Right forelimb (tissue), 1 donor: Measurements from ENCODE around the gene HBQ1.
"Not testable (repeated sequence)": the region's sequence is repeated elsewhere in the genome, so short reads cannot be mapped to it uniquely, and the experiment has no call there.

Experiments
- DNase-seq: peaks from one replicate; pipeline ENCODE4 v3.0.0-alpha.2; 2018

The HBQ1 gene

GRCh38 chr16:180101-180675 lies at the start of gene HBQ1:
Gene HBQ1 (plus strand): TSS chr16:180459. CDS start chr16:180487, 28 bp downstream.
- DNase-seq, result peak; percentile 63

DNA sequence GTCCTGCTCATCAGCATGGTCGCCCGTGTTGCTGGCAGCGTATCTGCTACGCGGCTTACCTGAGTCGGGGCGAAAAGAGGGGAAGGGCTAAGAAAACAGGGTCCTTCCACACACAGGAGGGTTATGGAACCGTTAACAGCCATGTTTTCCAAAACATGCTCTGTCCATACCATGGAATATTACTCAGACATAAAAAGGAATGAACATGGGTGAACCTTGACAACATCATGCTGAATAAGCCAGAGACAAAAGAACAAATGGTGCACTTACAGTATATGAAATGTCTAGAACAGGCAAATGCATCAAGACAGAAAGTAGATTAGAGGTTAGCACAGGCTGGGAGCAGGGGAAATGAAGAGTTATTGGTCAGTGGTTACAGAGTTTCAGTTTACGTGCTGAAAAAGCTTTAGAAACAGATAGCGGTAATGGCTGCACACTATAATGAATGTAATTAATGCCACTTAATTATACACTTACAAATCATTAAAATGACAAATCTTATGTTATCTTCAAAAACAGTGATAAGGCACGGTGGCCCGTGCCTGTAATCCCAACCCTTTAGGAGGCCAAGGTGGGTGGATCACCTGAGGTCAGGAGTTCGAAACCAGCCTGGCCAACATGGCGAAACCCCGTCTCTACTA lies 49.6 kb upstream of the HBQ1 start:
- DNase-seq, result no peak

- no peak for DNase-seq
Measured at GRCh38 chr16:132120-132519, 48.1 kb upstream of the HBQ1 start.

DNA sequence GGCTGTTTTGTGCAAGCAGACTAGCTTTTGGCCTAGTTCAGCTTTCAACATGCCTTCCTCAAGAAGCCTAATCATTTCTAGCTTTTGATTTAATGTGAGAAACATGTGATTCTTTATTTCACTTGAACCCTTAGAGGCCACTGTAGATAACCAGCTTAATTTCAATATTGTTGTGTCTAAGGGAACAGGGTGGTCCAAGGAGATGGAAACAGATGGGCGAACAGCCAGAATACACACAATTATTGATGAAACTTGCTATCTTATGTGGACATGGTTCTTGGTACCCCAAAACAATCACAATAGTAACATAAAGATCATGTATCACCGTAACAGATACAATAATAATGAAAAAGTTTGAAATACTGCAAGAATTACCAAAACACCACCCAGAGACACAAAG lies 46.5 kb upstream of the HBQ1 start:
- no peak for DNase-seq

- DNase-seq, result peak; percentile 68
Measured at GRCh38 chr16:138049-138417, 42.2 kb upstream of the HBQ1 start.

- no peak for DNase-seq
Measured at GRCh38 chr16:140175-140857, 39.9 kb upstream of the HBQ1 start.

DNA sequence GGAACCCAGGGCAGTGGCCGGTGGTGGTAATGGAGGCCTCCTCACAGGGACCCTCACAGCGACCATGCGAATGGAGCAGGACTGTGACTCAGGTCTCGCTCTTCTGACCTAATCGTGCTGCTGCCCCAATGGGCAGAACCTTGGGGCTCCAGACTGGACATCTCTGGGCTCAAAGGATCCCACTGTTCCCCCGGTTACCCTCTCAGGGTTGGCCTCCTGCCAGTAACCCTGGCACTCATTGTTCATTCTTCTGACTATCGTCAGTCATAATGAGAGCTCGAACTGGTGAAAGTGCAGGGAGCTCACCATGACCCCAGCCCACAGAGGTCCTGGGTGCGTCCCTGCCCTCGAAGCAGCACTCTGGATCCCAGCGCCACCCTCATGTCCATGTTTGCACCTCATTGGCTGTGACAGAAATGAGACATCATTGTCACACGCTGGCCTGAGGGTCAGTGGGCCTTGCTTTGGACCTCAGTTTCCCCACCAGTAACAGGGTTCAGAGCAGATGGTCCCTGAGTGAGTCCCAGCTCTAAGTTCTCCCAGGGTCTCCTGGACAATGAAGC lies 37.8 kb upstream of the HBQ1 start:
- DNase-seq, result no peak

DNA sequence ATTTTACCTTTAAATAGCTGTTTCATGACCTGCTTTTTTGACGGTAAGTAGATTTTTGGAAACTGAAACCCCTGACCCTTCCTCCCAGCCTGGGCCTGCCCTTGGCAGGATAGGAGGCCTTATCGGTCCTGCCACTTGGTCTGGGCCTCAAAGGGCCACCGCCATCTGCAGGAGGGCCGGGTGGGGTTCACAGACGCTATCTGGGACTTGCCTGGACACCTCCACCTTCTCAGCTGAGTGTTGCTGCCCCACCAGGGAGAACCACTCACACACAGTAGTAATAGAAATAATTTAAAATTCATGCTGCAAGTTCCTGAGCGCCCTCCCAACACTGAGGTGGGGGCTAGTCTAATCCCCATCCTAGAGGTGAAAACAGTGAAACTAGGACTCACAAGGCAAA lies 37.2 kb upstream of the HBQ1 start:
- no peak for DNase-seq

DNA sequence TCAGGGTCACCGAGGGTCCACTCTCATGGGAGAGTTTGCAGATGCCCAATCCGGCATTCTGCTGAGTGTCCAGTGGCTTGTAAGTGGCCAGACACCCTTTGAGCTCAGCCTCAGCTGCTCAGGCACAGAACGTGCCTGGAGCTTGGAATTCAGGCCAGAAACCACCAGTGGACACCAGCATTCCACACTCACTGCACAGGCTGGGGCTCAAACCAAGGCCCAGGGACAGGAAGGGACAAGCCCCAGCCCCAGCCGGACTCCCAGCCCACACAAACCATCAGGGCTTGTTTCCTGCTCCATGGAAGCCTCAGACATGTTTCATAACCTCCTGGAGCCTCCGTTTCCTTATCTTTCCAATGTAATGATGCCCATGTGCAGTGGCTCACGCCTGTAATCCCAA lies 36.8 kb upstream of the HBQ1 start:
- DNase-seq, result no peak

- DNase-seq, result no peak
Measured at GRCh38 chr16:144797-145252, 35.4 kb upstream of the HBQ1 start.

- no peak for DNase-seq
Measured at GRCh38 chr16:146646-147045, 33.6 kb upstream of the HBQ1 start.

DNA sequence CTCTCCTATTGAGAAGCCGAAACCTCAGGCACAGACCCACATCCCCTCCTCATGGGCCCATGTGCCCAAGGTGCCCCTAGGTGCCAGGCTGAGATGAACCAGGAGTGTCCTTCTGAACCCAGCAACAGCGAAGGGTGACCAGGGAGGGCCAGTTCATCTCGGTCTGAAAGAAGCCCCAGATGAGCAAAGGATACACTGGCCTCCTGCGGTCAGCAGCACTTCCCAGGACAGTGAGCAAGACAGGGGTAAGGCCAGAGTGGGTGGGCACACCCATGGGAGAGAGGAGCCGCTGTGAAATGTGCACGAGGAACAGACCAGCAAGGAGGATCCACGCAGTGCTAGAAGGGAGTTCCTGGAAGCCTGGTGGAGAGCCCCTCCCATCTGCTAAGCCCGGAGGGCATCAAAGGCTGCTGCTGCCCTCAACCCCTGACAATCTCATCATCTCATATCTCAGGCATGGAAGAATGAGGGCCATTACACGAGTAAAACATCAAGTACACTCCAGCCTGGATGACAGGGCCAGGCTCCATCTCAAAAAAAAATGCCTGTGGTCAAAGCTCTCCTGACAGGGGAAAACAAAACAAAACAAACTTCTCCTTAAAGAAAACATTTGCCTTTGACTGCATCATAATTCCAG lies 31.1 kb upstream of the HBQ1 start:
- DNase-seq, result no peak

DNA sequence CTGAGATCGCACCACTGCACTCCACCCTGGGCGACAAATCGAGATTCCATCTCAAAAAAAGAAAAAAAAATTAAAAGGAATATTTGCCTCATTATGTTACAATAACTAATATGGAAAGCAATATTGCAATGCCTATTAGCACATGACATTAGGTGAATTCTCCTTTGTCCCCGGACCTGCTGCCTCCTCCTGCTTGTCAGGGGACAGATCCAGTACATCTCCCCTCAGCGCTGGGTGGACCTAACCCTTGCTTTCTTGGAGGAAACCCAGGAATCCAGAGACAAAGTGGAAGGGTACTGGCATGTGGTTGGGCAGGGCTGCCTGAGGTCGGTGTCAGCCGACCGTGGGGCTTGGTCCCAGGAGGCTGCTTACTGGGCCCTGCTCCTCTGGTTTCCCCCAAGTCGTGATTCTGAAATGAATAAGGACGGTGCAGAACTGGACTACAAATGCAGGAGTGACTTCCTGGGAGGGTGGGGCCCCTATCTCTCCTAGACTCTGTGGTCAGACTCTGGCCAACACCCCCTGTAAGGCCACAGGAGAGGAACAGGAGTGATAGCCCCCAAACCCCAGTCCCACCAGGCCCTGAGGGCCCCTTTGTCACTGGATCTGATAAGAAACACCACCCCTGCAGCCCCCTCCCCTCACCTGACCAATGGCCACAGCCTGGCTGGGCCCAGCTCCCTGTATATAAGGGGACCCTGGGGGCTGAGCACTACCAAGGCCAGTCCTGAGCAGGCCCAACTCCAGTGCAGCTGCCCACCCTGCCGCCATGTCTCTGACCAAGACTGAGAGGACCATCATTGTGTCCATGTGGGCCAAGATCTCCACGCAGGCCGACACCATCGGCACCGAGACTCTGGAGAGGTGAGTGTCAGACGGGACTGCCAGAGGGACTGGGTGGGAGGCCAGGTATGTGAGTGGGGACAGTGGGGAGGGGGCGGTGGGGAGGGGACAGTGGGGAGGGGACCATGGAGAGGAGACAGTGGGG lies 27.8 kb upstream of the HBQ1 start, which contains the start of gene HBZ:
HBZ (plus strand) TSS at position 504 of the 988 bp plus-strand sequence; CDS start at position 770, 266 bp downstream.
- DNase-seq, result no peak

DNA sequence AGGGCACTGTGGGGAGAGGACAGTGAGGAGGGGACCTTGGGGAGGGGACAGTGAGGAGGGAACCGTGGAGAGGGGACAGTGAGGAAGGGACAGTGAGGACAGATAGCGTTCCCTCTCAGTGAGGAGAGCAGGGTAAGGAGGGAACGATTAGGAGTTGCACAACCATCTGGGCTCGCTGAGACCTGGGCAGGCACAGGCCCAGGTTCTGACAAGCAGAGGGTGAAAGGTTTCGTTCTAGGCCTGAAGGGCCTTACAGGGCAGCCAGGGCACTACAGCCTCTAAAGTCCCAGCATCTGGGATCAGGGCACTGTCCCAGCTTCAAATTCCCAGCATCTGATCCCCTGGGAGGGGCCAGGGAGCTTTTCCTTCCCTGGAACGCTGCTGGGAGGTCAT lies 27.1 kb upstream of the HBQ1 start:
- not testable (repeated sequence) for DNase-seq

GRCh38 chr16:153550-154216 lies 26.6 kb upstream of the HBQ1 start:
- not testable (repeated sequence) for DNase-seq

- peak; percentile 60 for DNase-seq
Measured at GRCh38 chr16:154217-155030, 25.8 kb upstream of the HBQ1 start.

GRCh38 chr16:155031-155398 lies 25.2 kb upstream of the HBQ1 start:
- DNase-seq, result no peak

- no peak for DNase-seq
Measured at GRCh38 chr16:159136-159849, 21.0 kb upstream of the HBQ1 start.

DNA sequence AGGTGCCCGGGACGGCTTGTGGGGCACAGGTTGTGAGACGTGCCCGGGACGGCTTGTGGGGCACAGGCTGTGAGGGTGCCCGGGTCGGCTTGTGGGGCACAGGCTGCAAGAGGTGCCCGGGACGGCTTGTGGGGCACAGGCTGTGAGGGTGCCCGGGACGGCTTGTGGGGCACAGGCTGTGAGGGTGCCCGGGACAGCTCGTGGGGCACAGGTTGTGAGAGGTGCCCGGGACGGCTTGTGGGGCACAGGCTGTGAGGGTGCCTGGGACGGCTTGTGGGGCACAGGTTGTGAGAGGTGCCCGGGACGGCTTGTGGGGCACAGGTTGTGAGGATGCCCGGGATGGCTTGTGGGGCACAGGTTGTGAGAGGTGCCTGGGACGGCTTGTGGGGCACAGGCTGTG lies 20.0 kb upstream of the HBQ1 start:
- DNase-seq, result not testable (repeated sequence)

DNA sequence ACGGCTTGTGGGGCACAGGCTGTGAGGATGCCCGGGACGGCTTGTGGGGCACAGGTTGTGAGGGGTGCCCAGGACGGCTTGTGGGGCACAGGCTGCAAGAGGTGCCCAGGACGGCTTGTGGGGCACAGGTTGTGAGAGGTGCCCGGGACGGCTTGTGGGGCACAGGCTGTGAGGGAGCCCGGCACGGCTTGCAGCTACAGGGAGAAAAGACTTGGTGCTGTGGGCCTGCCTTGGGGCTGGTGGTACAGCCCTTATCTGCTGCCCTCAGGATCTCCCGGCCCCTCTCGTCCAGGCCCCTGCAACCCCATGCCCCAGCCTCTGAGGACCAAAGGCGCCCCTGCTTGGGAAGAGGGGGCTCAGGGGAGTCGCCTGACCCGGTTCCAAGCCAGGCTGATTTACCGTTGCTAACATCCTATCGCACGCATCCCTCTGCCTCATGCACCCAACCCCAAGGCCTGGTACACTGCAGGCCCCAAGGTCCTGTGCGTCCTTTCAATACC lies 19.5 kb upstream of the HBQ1 start:
- DNase-seq, result peak; percentile 22
